Trophoblast cell (in vitro differentiated cells and primary cell): ENCODE results near the gene FAM168A.
A peak's percentile ranks its signal among the peaks of the same experiment; 100 is the strongest.

Source experiments
- DNase-seq, 2 donors: peaks; one replicate each; pipeline ENCODE4 v3.0.0-alpha.2; 2016
- H2AFZ ChIP-seq: 2 replicates; pipeline ENCODE4 v1.6.1; 2013; ENCODE audit warnings: low read length, moderate library complexity, mild to moderate bottlenecking; ENCODE audit not compliant: insufficient read depth, poor library complexity
- H2AK5ac ChIP-seq: 2 replicates; pipeline ENCODE4 v1.6.1; 2013; ENCODE audit warnings: mild to moderate bottlenecking, low read length
- H2BK120ac ChIP-seq: 2 replicates; pipeline ENCODE4 v1.6.1; 2013; ENCODE audit warnings: low read length, mild to moderate bottlenecking, moderate library complexity; ENCODE audit not compliant: insufficient read depth, poor library complexity
- H2BK12ac ChIP-seq: 2 replicates; pipeline ENCODE4 v1.6.1; 2013; ENCODE audit warnings: mild to moderate bottlenecking, low read length, moderate library complexity
- H2BK5ac ChIP-seq: 2 replicates; pipeline ENCODE4 v1.6.1; 2013; ENCODE audit warnings: low read length, low read depth, moderate library complexity, mild to moderate bottlenecking; ENCODE audit not compliant: poor library complexity
- H3K14ac ChIP-seq: 2 replicates; pipeline ENCODE4 v1.6.1; 2013; ENCODE audit warnings: mild to moderate bottlenecking, low read length
- H3K18ac ChIP-seq: 2 replicates; pipeline ENCODE4 v1.6.1; 2013; ENCODE audit warnings: mild to moderate bottlenecking, low read length
- H3K23ac ChIP-seq: 2 replicates; pipeline ENCODE4 v1.6.1; 2013; ENCODE audit warnings: low read length
- H3K27ac ChIP-seq: 2 replicates; pipeline ENCODE4 v1.5.1; 2013; ENCODE audit warnings: low read depth, mild to moderate bottlenecking, inconsistent platforms, low read length, moderate library complexity
- H3K27me3 ChIP-seq: 2 replicates; pipeline ENCODE4 v1.6.1; 2013; ENCODE audit warnings: inconsistent platforms, mild to moderate bottlenecking, low read length, moderate library complexity; ENCODE audit not compliant: insufficient read depth
- H3K36me3 ChIP-seq, 2 experiments: 1 replicate in 1 of 2; 2 replicates in 1 of 2; pipeline ENCODE4 v1.6.1; 2013; ENCODE audit warnings: low read length in 2 of 2, mild to moderate bottlenecking in 2 of 2, moderate library complexity in 1 of 2; ENCODE audit not compliant: insufficient read depth in 2 of 2, control insufficient read depth in 1 of 2
- H3K4ac ChIP-seq: 2 replicates; pipeline ENCODE4 v1.6.1; 2013; ENCODE audit warnings: low read depth, mild to moderate bottlenecking, low read length, moderate library complexity
- H3K4me1 ChIP-seq, 2 experiments: 1 replicate in 1 of 2; 2 replicates in 1 of 2; pipeline ENCODE4 v1.6.1; 2013; ENCODE audit warnings: low read length in 2 of 2, mild to moderate bottlenecking in 2 of 2, moderate library complexity in 1 of 2; ENCODE audit not compliant: insufficient read depth in 2 of 2, control insufficient read depth in 1 of 2
- H3K4me2 ChIP-seq: 2 replicates; pipeline ENCODE4 v1.6.1; 2013; ENCODE audit warnings: inconsistent platforms, mild to moderate bottlenecking, low read length, moderate library complexity
- H3K4me3 ChIP-seq: 2 replicates; pipeline ENCODE4 v1.5.1; 2013; ENCODE audit warnings: mild to moderate bottlenecking, low read depth, low read length, inconsistent platforms
- H3K79me1 ChIP-seq: one replicate; pipeline ENCODE4 v1.6.1; 2013; ENCODE audit warnings: low read length
- H3K79me2 ChIP-seq: 2 replicates; pipeline ENCODE4 v1.6.1; 2013; ENCODE audit warnings: low read length, mild to moderate bottlenecking; ENCODE audit not compliant: control insufficient read depth, insufficient read depth, poor library complexity
- H3K9ac ChIP-seq: 2 replicates; pipeline ENCODE4 v1.6.1; 2013; ENCODE audit warnings: mild to moderate bottlenecking, low read length
- H3K9me3 ChIP-seq: 2 replicates; pipeline ENCODE4 v1.6.1; 2013; ENCODE audit warnings: low read depth, mild to moderate bottlenecking, control low read depth, inconsistent platforms, low read length; ENCODE audit not compliant: insufficient read depth
- H4K12ac ChIP-seq: 2 replicates; pipeline ENCODE4 v1.6.1; 2013; ENCODE audit warnings: low read depth, mild to moderate bottlenecking, low read length, moderate library complexity
- H4K8ac ChIP-seq: 2 replicates; pipeline ENCODE4 v1.6.1; 2013; ENCODE audit warnings: low read depth, mild to moderate bottlenecking, low read length, moderate library complexity
- H4K91ac ChIP-seq: one replicate; pipeline ENCODE4 v1.6.1; 2013; ENCODE audit warnings: low read depth, mild to moderate bottlenecking, low read length, moderate library complexity
- WGBS: extraction: QIAGEN DNeasy Blood & Tissue Kit; methylation state at CpG from one replicate; pipeline ENCODE4 v1.1.7; 2013; ENCODE audit warnings: missing lambda C conversion rate; ENCODE audit not compliant: insufficient read length, insufficient coverage; ENCODE audit errors: extremely low coverage; 5-methylcytosine and 5-hydroxymethylcytosine counted together

The FAM168A gene

DNA sequence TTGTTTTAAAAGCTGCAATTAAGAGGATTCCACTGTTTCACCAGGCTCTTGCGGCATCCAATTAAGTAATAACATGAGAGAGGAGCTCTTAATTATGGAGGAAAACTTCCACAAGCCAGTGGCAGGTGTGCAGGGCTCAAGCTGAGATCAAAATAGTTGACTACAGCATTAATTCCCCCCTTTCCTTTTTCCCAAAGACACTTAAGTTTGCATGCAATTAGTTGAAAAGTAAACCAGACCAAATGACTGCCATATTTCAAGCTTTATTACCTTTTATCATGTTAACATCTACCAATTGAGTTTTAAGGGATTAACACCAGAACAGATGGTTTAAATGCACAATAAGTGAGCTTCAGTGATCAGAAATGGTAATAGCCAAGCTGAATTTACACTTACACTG lies 32.1 kb downstream of the FAM168A start:
- Histone ChIP-seq H2BK5ac (no peak overlapping the region), H3K79me2 (no peaks in the 10 kb centered on the region), H3K27me3 (no peaks in the 10 kb centered on the region), H4K12ac (no peak overlapping the region), H3K4ac (no peak overlapping the region), H2AK5ac (no peak overlapping the region), H3K18ac (no peak overlapping the region), H3K4me1 (peaks cover 0 to 2% of the 10 kb centered on the region in 2 experiments), H2BK120ac (no peak overlapping the region), H3K27ac (no peak overlapping the region), H3K9me3 (no peaks in the 10 kb centered on the region), H3K79me1 (no peaks in the 10 kb centered on the region), H3K14ac (no peak overlapping the region), H3K4me2 (no peak overlapping the region), H2BK12ac (no peak overlapping the region), H3K23ac (no peak overlapping the region), H3K4me3 (no peak overlapping the region), H4K8ac (no peak overlapping the region), H2AFZ (no peak overlapping the region), H3K9ac (no peak overlapping the region), H4K91ac (no peak overlapping the region), H3K36me3 (peaks cover 0 to 5% of the 10 kb centered on the region in 2 experiments)
- no CpG with 5 or more reads among the region's 1 CpG for WGBS
- DNase-seq, result no peak

- Histone ChIP-seq H3K4me3 (no peak overlapping the region), H3K79me2 (no peaks in the 10 kb centered on the region), H3K23ac (peak overlapping the region; percentile 89), H3K27me3 (no peaks in the 10 kb centered on the region), H3K36me3 (peaks cover 0 to 5% of the 10 kb centered on the region in 2 experiments), H3K9ac (no peak overlapping the region), H2BK5ac (no peak overlapping the region), H2AK5ac (no peak overlapping the region), H3K18ac (no peak overlapping the region), H4K8ac (no peak overlapping the region), H4K91ac (no peak overlapping the region), H3K79me1 (no peaks in the 10 kb centered on the region), H3K4me2 (no peak overlapping the region), H3K14ac (no peak overlapping the region), H2BK12ac (no peak overlapping the region), H3K27ac (no peak overlapping the region), H2BK120ac (no peak overlapping the region), H4K12ac (no peak overlapping the region), H2AFZ (no peak overlapping the region), H3K9me3 (no peaks in the 10 kb centered on the region), H3K4me1 (peaks cover 0 to 2% of the 10 kb centered on the region in 2 experiments), H3K4ac (no peak overlapping the region)
- no peak for DNase-seq
- WGBS, result no CpG with 5 or more reads among the region's 2 CpGs
Observed at GRCh38 chr11:73564903-73565302, 33.0 kb downstream of the FAM168A start.

DNA sequence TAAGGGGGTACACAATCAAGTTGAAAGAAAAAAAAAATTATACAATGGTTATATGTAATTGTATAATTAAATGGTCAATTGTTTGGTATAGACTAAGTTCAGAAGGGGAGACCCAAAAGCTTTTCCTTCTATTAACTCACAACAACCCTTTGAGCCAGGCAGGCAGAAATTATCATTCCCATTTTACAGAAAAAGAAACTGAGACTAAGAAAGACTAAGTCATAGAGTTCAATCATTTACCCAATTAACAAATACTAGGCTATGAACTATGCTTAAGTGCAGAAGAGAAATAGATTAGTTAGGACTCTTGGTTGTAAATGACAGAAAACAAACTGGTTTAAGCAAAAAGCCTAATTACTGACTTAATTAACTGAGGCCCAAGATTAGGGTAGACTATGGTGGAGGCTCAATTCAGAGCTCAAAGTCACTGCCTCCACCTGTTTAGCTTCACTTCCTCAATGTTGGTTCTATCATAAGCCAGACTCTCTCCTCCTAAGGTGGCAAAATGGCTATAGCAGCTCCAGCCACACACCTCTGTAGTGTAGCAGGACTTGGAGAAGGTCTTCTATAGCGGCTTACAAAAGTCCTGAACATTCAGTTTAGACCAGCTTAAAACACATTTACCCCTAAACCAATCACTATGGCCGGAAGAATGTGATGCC lies 34.2 kb downstream of the FAM168A start:
- Histone ChIP-seq H3K36me3 (peaks cover 0 to 3% of the 10 kb centered on the region in 2 experiments), H4K91ac (no peak overlapping the region)
- WGBS, result no CpG with 5 or more reads among the region's 2 CpGs

GRCh38 chr11:73559743-73560142 lies 38.2 kb downstream of the FAM168A start:
- Histone ChIP-seq H4K91ac (no peak overlapping the region), H3K9ac (no peak overlapping the region), H3K36me3 (no peaks in the 10 kb centered on the region), H3K4ac (no peak overlapping the region), H3K18ac (no peak overlapping the region), H4K12ac (no peak overlapping the region), H3K9me3 (no peaks in the 10 kb centered on the region), H3K79me1 (no peaks in the 10 kb centered on the region), H3K4me3 (no peak overlapping the region), H2AFZ (no peak overlapping the region), H3K23ac (no peak overlapping the region), H2BK12ac (no peak overlapping the region), H3K27ac (no peak overlapping the region), H2AK5ac (no peak overlapping the region), H3K4me1 (no peaks in the 10 kb centered on the region), H4K8ac (no peak overlapping the region), H3K79me2 (no peaks in the 10 kb centered on the region), H3K27me3 (no peaks in the 10 kb centered on the region), H3K14ac (no peak overlapping the region), H3K4me2 (no peak overlapping the region), H2BK120ac (no peak overlapping the region), H2BK5ac (no peak overlapping the region)
- DNase-seq, result no peak

More for the DNA sequence above, 34.2 kb downstream of the FAM168A start:
- H2BK120ac ChIP-seq, result no peak overlapping the region
- peaks cover 0 to 2% of the 10 kb centered on the region in 2 experiments for H3K4me1 ChIP-seq
- H2AFZ ChIP-seq, result no peak overlapping the region
- no peaks in the 10 kb centered on the region for H3K79me1 ChIP-seq
- no peaks in the 10 kb centered on the region for H3K27me3 ChIP-seq
- H3K9ac ChIP-seq, result no peak overlapping the region
- H3K4ac ChIP-seq, result no peak overlapping the region
- no peaks in the 10 kb centered on the region for H3K79me2 ChIP-seq
- no peak overlapping the region for H3K4me3 ChIP-seq
- no peak for DNase-seq
- H3K27ac ChIP-seq, result no peak overlapping the region
- no peak overlapping the region for H4K8ac ChIP-seq
- H3K23ac ChIP-seq, result no peak overlapping the region
- no peak overlapping the region for H2BK5ac ChIP-seq
- H3K18ac ChIP-seq, result no peak overlapping the region
- H2AK5ac ChIP-seq, result no peak overlapping the region
- H2BK12ac ChIP-seq, result no peak overlapping the region
- H4K12ac ChIP-seq, result no peak overlapping the region
- H3K4me2 ChIP-seq, result no peak overlapping the region
- H3K9me3 ChIP-seq, result no peaks in the 10 kb centered on the region
- no peak overlapping the region for H3K14ac ChIP-seq
